SKM-1 (cell line): ENCODE measurements around the gene FAM3C.

Experiments used
- DNase-seq: peaks from one replicate; lab custom pipeline; 2025; ENCODE audit not compliant: unreplicated experiment; lab: John Stamatoyannopoulos, UW

The FAM3C gene

GRCh38 chr7:121411597-121411979 is 15.5 kb upstream of the FAM3C start:
- DNase-seq, result no peak

- no peak for DNase-seq
Measured at GRCh38 chr7:121410829-121411596, 14.9 kb upstream of the FAM3C start.

GRCh38 chr7:121406944-121407343 is 10.8 kb upstream of the FAM3C start:
- DNase-seq, result no peak

- no peak for DNase-seq
Measured at GRCh38 chr7:121406461-121406860, 10.4 kb upstream of the FAM3C start.

GRCh38 chr7:121404348-121404747 is 8.2 kb upstream of the FAM3C start:
- no peak for DNase-seq

GRCh38 chr7:121402701-121403100 is 6.6 kb upstream of the FAM3C start:
- no peak for DNase-seq

- no peak for DNase-seq
Measured at GRCh38 chr7:121401896-121402295, 5.8 kb upstream of the FAM3C start.

GRCh38 chr7:121398246-121398645 is 2.1 kb upstream of the FAM3C start:
- no peak for DNase-seq

- no peak for DNase-seq
Measured at GRCh38 chr7:121397822-121398221, 1.7 kb upstream of the FAM3C start.

- DNase-seq, result no peak
Measured at GRCh38 chr7:121397361-121397760, 1.3 kb upstream of the FAM3C start.

- no peak for DNase-seq
Measured at GRCh38 chr7:121395494-121395960, 581 bp downstream of the FAM3C start.

GRCh38 chr7:121394709-121395140 is 1.4 kb downstream of the FAM3C start:
- DNase-seq, result no peak

- DNase-seq, result no peak
Measured at GRCh38 chr7:121393005-121393366, 3.1 kb downstream of the FAM3C start.

GRCh38 chr7:121392277-121393004 is 3.7 kb downstream of the FAM3C start:
- DNase-seq, result no peak

GRCh38 chr7:121391686-121392085 is 4.4 kb downstream of the FAM3C start:
- no peak for DNase-seq

- DNase-seq, result no peak
Measured at GRCh38 chr7:121390617-121391016, 5.5 kb downstream of the FAM3C start.

- no peak for DNase-seq
Measured at GRCh38 chr7:121390109-121390508, 6.0 kb downstream of the FAM3C start.

- DNase-seq, result no peak
Measured at GRCh38 chr7:121388950-121389349, 7.2 kb downstream of the FAM3C start.

- DNase-seq, result no peak
Measured at GRCh38 chr7:121385800-121386179, 10.3 kb downstream of the FAM3C start.

GRCh38 chr7:121385056-121385799 is 10.9 kb downstream of the FAM3C start:
- no peak for DNase-seq

- no peak for DNase-seq
Measured at GRCh38 chr7:121384265-121384664, 11.8 kb downstream of the FAM3C start.
